Measurements from ENCODE around the gene ZNF675.
"Not testable (repeated sequence)": the region's sequence is repeated elsewhere in the genome, so short reads cannot be mapped to it uniquely, and the experiment has no call there.

ZNF675 gene

DNA sequence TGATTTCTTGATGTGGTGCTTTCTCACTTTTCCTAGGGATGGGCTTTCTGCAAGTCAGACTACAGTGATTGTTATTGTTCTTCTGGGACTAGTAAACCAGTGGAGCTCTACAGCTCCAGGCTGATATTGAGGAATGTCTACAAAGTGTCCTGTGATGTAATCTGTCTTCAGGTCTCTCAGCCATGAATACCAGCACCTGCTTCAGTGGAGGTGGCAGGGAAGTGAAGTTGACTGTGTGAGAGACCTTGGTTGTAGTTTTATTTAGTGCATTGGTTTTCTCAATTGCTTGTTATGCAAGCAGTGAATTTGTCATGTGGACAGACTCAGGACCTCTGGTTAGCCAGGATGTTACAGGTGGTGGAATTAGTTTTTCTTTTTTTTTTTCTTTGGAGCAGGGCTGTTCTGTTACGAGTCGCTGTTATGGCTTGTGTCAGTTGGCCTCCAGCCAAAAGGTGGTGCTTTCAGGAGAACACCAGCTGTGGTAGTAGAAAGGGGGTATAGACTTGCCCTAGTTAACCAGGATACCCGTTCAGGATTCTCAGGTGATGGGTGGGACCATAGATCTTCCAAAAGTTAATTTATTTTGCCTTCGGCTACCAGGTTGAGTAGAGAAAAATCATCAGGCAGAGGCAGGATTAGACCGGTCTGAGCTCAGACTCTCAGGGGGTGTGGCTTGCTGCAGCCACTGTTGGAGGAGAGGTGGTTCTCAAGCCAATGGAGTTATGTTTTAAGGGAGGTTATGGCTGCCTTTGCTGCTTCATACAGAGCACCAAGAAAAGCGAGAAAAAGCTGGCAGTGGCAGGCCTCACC lies 11.9 kb upstream of the ZNF675 start:
- FAIRE-seq (peak; percentile 68), DNase-seq (ENCODE audit: insufficient read length, low spot score) (no peak)
- TF ChIP-seq, protein P1, sequence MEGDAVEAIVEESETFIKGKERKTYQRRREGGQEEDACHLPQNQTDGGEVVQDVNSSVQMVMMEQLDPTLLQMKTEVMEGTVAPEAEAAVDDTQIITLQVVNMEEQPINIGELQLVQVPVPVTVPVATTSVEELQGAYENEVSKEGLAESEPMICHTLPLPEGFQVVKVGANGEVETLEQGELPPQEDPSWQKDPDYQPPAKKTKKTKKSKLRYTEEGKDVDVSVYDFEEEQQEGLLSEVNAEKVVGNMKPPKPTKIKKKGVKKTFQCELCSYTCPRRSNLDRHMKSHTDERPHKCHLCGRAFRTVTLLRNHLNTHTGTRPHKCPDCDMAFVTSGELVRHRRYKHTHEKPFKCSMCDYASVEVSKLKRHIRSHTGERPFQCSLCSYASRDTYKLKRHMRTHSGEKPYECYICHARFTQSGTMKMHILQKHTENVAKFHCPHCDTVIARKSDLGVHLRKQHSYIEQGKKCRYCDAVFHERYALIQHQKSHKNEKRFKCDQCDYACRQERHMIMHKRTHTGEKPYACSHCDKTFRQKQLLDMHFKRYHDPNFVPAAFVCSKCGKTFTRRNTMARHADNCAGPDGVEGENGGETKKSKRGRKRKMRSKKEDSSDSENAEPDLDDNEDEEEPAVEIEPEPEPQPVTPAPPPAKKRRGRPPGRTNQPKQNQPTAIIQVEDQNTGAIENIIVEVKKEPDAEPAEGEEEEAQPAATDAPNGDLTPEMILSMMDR (IDR thresholded peaks at IDR 0.05; ENCODE audit: insufficient read depth, missing control alignments), result no peak

DNA sequence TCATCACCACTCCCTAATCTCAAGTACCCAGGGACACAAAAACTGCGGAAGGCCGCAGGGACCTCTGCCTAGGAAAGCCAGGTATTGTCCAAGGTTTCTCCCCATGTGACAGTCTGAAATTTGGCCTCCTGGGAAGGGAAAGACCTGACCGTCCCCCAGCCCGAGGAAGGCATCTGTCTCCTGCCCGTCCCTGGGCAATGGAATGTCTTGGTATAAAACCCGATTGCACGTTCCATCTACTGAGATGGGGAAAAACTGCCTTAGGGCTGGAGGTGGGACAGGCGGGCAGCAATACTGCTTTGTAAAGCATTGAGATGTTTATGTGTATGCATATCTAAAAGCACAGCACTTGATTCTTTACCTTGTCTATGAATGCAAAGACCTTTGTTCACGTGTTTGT lies 5.9 kb upstream of the ZNF675 start:
- DNase-seq (ENCODE audit: insufficient read length, low spot score); FAIRE-seq: not testable (repeated sequence)

DNA sequence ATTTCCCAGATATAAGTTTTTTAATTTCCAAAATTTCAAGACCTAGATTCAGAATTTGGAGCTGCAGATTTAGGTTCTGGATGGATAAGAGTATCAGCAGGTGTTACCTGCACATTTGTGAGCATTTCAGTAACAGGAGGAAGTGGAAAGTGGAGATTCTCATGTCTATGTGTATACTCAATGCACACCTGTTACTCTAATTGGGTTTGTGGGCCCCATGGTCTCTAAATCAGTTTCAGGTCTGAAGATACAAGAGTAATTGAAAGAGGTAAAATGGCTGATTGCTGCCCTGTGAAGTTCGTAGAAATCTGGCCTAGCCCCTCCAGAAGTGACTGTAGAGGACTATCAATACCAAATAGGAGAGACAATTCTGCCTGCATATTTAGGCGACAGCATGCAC lies 13.9 kb downstream of the ZNF675 start:
- FAIRE-seq (no peak), DNase-seq (ENCODE audit: insufficient read length, low spot score) (no peak)
- TF ChIP-seq, protein P1 (IDR thresholded peaks at IDR 0.05; ENCODE audit: insufficient read depth, missing control alignments), result no peak

DNA sequence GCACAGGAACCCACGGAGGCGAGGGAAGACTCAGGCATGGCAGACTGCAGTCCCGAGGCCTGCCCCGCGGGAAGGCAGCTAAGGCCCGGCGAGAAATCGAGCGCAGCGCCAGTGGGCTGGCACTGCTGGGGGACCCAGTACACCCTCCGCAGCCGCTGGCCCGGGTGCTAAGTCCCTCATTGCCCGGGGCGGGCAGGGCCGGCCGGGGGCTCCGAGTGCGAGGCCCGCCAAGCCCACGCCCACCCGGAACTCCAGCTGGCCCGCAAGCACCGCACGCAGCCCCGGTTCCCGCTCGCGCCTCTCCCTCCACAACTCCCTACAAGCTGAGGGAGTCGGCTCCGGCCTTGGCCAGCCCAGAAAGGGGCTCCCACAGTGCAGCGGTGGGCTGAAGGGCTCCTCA lies 18.4 kb downstream of the ZNF675 start:
- DNase-seq (ENCODE audit: insufficient read length, low spot score); FAIRE-seq: not testable (repeated sequence)

DNA sequence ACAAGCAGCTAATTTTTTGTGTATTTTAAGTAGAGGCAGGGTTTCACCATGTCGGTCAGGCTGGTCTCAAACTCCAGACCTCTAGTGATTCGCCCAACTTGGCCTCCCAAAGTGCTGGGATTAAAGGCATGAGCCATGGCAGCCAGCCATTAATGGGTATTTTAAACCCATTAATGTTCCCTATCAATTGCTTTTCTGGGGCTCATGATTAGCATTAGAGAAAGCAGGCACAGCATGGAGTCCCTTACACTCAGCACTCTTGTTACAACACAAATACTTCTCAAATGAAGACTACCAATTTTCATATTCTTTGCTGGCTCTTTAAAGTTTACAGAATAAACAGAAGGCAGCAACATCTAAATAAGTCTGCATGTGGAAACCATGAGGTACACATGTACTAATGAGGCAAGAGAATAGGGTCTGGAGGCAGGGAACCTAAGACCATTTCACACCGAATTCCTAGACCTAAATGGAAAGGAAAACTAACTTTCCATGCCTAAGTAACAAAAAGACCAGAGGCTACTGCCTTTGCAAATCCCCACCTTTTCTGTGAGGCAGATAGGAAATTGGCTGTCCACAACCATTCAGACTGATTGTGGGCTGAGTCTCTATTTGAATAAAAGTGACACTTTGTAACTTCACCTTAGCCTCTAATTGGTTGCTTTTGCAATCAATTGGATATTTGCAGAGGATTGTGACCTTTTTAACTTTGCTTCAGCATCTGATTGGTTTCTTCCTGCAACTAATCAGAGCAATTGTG lies 21.2 kb downstream of the ZNF675 start:
- FAIRE-seq, result no peak
- TF ChIP-seq, protein P1 (IDR thresholded peaks at IDR 0.05; ENCODE audit: insufficient read depth, missing control alignments), result no peak
- no peak for DNase-seq (ENCODE audit: insufficient read length, low spot score)

DNA sequence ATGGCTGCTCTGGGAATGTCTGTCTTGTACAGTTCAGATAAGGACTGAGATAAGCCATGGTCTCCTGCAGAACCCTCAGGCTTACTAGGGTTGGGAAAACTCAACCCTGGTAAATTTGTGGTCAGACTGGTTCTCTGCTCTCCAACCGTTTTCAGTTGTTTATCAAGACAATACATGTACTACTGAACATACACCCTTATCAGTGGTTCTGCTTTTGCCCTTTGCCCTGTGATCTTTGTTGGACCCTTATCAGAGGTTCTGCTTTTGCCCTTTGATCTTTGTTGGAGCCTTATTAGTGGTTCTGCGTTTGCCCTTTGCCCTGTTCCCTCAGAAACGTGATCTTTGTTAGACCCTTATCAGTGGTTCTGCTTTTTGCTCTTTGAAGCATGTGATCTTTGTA lies 37.2 kb downstream of the ZNF675 start:
- not testable (repeated sequence) for DNase-seq (ENCODE audit: insufficient read length, low spot score); FAIRE-seq

All from D721Med (cell line).